ENCODE results near the gene USP30. TPM values are rescaled to one million over a fixed set of nuclear protein-coding genes. Genes with fewer than 3 reads are reported as not detected.

The USP30 gene
- total RNA-seq, 1 experiment from 2014 or later: 7.8 TPM

- Histone ChIP-seq H4K20me1 (ENCODE audit: control insufficient read depth, insufficient read depth, insufficient read length) (no peaks in the 10 kb centered on the region), H3K4me1 (ENCODE audit: insufficient read depth, low read length) (no peaks in the 10 kb centered on the region), H3K79me1 (ENCODE audit: insufficient read depth, low read depth, low read length, poor library complexity, severe bottlenecking) (no peaks in the 10 kb centered on the region), H2AFZ (ENCODE audit: low read length) (no peak overlapping the region), H2AK5ac (ENCODE audit: insufficient read length, low read length) (no peak overlapping the region), H2BK120ac (ENCODE audit: low read depth, low read length, poor library complexity, severe bottlenecking) (no peak overlapping the region), H3K56ac (ENCODE audit: insufficient read length, low read depth, low read length) (no peak overlapping the region), H4K91ac (ENCODE audit: insufficient read length, low read depth, low read length) (no peak overlapping the region), H4K8ac (replicated peaks; ENCODE audit: insufficient read length, low read depth, low read length) (no peak overlapping the region), H3K9me3 (ENCODE audit: control insufficient read depth, low read depth, low read length) (no peaks in the 10 kb centered on the region), H3K9ac (ENCODE audit: extremely low read depth, insufficient read length, low read length) (no peak overlapping the region), H3K18ac (ENCODE audit: insufficient read length, low read depth, low read length) (no peak overlapping the region), H3K23ac (ENCODE audit: insufficient read length, low read depth, low read length) (no peak overlapping the region), H4K5ac (ENCODE audit: insufficient read length, low read depth, low read length) (no peak overlapping the region), H3K23me2 (ENCODE audit: insufficient read length, low read depth, low read length, poor library complexity, severe bottlenecking) (no peaks in the 10 kb centered on the region), H2BK20ac (ENCODE audit: low read depth, low read length, poor library complexity, severe bottlenecking) (no peak overlapping the region), H3K27me3 (ENCODE audit: insufficient read depth, low read length) (no peaks in the 10 kb centered on the region), H3T11ph (ENCODE audit: low read length) (no peak overlapping the region), H3K27ac (ENCODE audit: insufficient read length, low read depth, low read length) (no peak overlapping the region), H2BK15ac (ENCODE audit: low read depth, low read length) (no peak overlapping the region), H2BK12ac (ENCODE audit: insufficient read length, low read depth, low read length) (no peak overlapping the region), H2BK5ac (ENCODE audit: insufficient read length, low read length) (no peak overlapping the region), H3K4me2 (ENCODE audit: insufficient read depth, insufficient read length, low read length) (no peak overlapping the region), H3K14ac (ENCODE audit: insufficient read depth, low read length) (no peak overlapping the region), H3K79me2 (ENCODE audit: insufficient read depth, low read length) (no peaks in the 10 kb centered on the region), H3K4ac (ENCODE audit: low read depth, low read length) (no peak overlapping the region)
- H3K9me3 Mint-ChIP-seq: peaks cover 7 to 14% of the 10 kb centered on the region in 2 experiments
- H3K4me1 Mint-ChIP-seq: peaks cover 0 to 8% of the 10 kb centered on the region in 2 experiments; a peak in 3 of 4 replicates
- no peak overlapping the region for H3K27ac Mint-ChIP-seq
- no peaks in the 10 kb centered on the region; the same call in 1 of the 2 replicates for H3K27me3 Mint-ChIP-seq (ENCODE audit: low read depth)
- WGBS (ENCODE audit: extremely low coverage, insufficient read length, low lambda C conversion rate): no CpG with 5 or more reads among the region's 6 CpGs
- DNase-seq: peak; percentile 81
- TF ChIP-seq CTCF (conservative IDR thresholded peaks at IDR 0.05): peak; percentile 80
- H3K36me3 Mint-ChIP-seq (ENCODE audit: insufficient read depth in 1 of 3, low read depth in 3 of 3): peaks cover 0 to 1% (median 0%) of the 10 kb centered on the region in 3 experiments; a peak in 1 of 7 replicates
- H3K4me3 Mint-ChIP-seq: no peak overlapping the region
Measured at GRCh38 chr12:109134186-109134917, 82.0 kb downstream of the USP30 start.
